ENCODE measurements around the gene TBC1D5.
"Not testable (repeated sequence)": the region's sequence is repeated elsewhere in the genome, so short reads cannot be mapped to it uniquely, and the experiment has no call there.

Gene TBC1D5

DNA sequence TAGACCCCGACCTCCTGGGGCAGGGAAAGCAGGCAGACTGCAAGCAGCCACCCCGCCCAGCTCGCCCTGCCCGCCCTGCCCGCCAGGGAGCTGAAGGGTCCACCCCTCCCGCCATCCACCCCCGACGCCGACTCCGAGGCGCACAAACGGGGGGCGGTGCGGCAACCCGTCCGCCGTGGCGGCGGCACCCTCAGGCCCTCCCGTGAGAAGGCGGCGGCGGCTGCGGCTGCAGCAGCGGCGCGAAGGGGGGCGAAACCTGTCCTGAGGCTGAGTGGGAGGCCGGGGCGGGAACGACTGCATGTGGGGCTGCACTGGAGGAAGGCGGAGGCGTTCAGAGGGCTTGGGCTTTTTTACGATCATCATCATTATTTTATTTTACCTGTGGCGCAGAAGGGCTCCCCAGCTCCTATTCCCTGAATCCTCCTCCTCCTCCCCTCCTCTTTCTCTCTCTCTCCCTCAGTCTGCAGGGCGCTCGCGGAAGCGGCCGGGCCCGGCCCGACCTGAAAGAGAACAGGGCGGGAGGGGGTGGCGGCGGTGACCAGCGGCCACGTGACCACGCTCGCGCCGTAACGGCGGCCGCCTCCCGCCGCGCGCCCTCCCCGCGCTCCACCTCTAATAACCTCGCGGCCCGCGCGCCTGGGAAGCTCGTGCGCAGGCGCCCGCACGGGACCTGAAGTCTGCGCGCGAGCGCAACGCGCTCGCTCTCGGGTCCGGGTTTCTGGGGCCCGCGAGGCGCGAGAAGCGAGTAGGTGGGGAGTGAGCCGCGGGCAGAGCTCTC, at the start of gene TBC1D5:
TBC1D5 (minus strand) TSS at position 530 of the 778 bp plus-strand sequence. CDS start 234,061 bp downstream, outside the sequence.
- peak within 1 kb of the TSS; percentile 91 for H3K27ac ChIP-seq (ENCODE audit: low read depth, low read length)
- H3K4me2 ChIP-seq (ENCODE audit: low read length) = peak within 1 kb of the TSS; percentile 96
- no peaks in the 10 kb centered on the region for H3K27me3 ChIP-seq (ENCODE audit: control insufficient read depth, low read length)
- H3K36me3 ChIP-seq (ENCODE audit: control insufficient read depth, low read length) = peaks cover 8% of the 10 kb centered on the region; the same call in 1 of the 2 replicates
- no peaks in the 10 kb centered on the region for H3K9me3 ChIP-seq (ENCODE audit: control insufficient read depth, insufficient read depth, low read length)
- peak within 1 kb of the TSS; percentile 85 for H3K4me3 ChIP-seq (ENCODE audit: low read length)
- no peak for TF ChIP-seq EZH2phosphoT487 (IDR thresholded peaks at IDR 0.05; ENCODE audit: borderline replicate concordance, low read length)
- TF ChIP-seq, protein P1, sequence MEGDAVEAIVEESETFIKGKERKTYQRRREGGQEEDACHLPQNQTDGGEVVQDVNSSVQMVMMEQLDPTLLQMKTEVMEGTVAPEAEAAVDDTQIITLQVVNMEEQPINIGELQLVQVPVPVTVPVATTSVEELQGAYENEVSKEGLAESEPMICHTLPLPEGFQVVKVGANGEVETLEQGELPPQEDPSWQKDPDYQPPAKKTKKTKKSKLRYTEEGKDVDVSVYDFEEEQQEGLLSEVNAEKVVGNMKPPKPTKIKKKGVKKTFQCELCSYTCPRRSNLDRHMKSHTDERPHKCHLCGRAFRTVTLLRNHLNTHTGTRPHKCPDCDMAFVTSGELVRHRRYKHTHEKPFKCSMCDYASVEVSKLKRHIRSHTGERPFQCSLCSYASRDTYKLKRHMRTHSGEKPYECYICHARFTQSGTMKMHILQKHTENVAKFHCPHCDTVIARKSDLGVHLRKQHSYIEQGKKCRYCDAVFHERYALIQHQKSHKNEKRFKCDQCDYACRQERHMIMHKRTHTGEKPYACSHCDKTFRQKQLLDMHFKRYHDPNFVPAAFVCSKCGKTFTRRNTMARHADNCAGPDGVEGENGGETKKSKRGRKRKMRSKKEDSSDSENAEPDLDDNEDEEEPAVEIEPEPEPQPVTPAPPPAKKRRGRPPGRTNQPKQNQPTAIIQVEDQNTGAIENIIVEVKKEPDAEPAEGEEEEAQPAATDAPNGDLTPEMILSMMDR (IDR thresholded peaks at IDR 0.05; ENCODE audit: low read depth, low read length, poor library complexity, severe bottlenecking) = no peak
- H3K4me1 ChIP-seq (ENCODE audit: control insufficient read depth, low read length) = peaks cover 47% of the 10 kb centered on the region
- H3K9me2 ChIP-seq (replicated peaks; ENCODE audit: control insufficient read depth, low read length) = no peaks in the 10 kb centered on the region
- H3K79me2 ChIP-seq (ENCODE audit: control insufficient read depth, low read length) = peaks cover 54% of the 10 kb centered on the region
- H3F3A ChIP-seq (ENCODE audit: control insufficient read depth, insufficient read depth) = peaks cover 21% of the 10 kb centered on the region
- H4K20me1 ChIP-seq (ENCODE audit: control insufficient read depth, insufficient read depth, low read depth, low read length) = no peaks in the 10 kb centered on the region

DNA sequence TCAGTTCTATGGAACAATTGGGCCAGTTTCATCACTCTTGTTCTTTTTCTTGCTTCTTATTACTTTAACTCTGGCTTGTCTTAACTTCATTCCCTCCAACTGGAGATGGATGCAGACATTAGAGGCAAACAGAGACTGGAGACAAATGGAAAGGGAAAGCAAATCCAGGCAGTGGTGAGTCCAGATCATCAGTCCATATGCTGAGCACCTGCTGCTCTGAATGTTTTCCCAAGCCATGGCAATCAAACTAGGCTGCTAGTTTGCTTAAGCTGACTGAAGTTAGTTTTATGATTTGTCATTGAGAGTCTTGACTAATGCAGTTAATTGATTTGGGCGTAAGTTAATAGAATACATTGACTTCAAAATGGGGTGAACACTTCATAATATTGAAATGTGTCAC, 41.0 kb upstream of the TBC1D5 start:
- Histone ChIP-seq H3K79me2 (ENCODE audit: control insufficient read depth, low read length) (no peaks in the 10 kb centered on the region), H4K20me1 (ENCODE audit: control insufficient read depth, insufficient read depth, low read depth, low read length) (no peaks in the 10 kb centered on the region), H3K9me2 (replicated peaks; ENCODE audit: control insufficient read depth, low read length) (no peaks in the 10 kb centered on the region), H3K27ac (ENCODE audit: low read depth, low read length) (no peak overlapping the region), H3K27me3 (ENCODE audit: control insufficient read depth, low read length) (no peaks in the 10 kb centered on the region), H3K9me3 (ENCODE audit: control insufficient read depth, insufficient read depth, low read length) (peaks cover 14% of the 10 kb centered on the region), H3K4me3 (ENCODE audit: low read length) (no peak overlapping the region), H3K4me2 (ENCODE audit: low read length) (no peak overlapping the region), H3K4me1 (ENCODE audit: control insufficient read depth, low read length) (peaks cover 16% of the 10 kb centered on the region), H3K36me3 (ENCODE audit: control insufficient read depth, low read length) (no peaks in the 10 kb centered on the region), H3F3A (ENCODE audit: control insufficient read depth, insufficient read depth) (no peaks in the 10 kb centered on the region)
- TF ChIP-seq, protein P1 (IDR thresholded peaks at IDR 0.05; ENCODE audit: low read depth, low read length, poor library complexity, severe bottlenecking) = no peak
- no peak for TF ChIP-seq EZH2phosphoT487 (IDR thresholded peaks at IDR 0.05; ENCODE audit: borderline replicate concordance, low read length)

DNA sequence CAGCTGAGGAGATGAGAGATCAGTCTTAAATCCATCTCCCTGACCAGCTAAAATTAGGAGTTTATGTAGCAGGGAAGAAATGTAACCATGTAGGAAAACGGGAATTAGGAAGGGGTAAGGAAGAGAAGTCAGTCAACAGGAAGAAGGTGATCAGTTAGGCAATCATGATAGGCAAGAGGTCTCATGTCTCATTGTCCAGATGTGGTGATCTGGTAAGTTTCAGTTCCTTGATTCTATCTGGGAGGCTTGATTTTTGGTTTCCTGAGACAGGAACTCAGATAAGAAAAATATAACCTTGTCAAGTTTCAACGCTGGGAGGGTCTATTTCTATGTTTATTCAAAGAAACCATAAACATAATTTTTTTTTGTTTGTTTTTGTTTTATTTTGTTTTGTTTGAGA, 40.3 kb upstream of the TBC1D5 start:
- Histone ChIP-seq H3K9me3 (ENCODE audit: control insufficient read depth, insufficient read depth, low read length) (peaks cover 14% of the 10 kb centered on the region), H3K4me3 (ENCODE audit: low read length) (no peak overlapping the region), H3K27ac (ENCODE audit: low read depth, low read length) (no peak overlapping the region), H3K27me3 (ENCODE audit: control insufficient read depth, low read length) (no peaks in the 10 kb centered on the region), H3K9me2 (replicated peaks; ENCODE audit: control insufficient read depth, low read length) (no peaks in the 10 kb centered on the region), H4K20me1 (ENCODE audit: control insufficient read depth, insufficient read depth, low read depth, low read length) (no peaks in the 10 kb centered on the region), H3K4me1 (ENCODE audit: control insufficient read depth, low read length) (peaks cover 16% of the 10 kb centered on the region), H3K4me2 (ENCODE audit: low read length) (no peak overlapping the region), H3K36me3 (ENCODE audit: control insufficient read depth, low read length) (no peaks in the 10 kb centered on the region), H3F3A (ENCODE audit: control insufficient read depth, insufficient read depth) (no peaks in the 10 kb centered on the region), H3K79me2 (ENCODE audit: control insufficient read depth, low read length) (no peaks in the 10 kb centered on the region)
- TF ChIP-seq EZH2phosphoT487 (IDR thresholded peaks at IDR 0.05; ENCODE audit: borderline replicate concordance, low read length) = no peak
- TF ChIP-seq, protein P1 (IDR thresholded peaks at IDR 0.05; ENCODE audit: low read depth, low read length, poor library complexity, severe bottlenecking) = no peak

DNA sequence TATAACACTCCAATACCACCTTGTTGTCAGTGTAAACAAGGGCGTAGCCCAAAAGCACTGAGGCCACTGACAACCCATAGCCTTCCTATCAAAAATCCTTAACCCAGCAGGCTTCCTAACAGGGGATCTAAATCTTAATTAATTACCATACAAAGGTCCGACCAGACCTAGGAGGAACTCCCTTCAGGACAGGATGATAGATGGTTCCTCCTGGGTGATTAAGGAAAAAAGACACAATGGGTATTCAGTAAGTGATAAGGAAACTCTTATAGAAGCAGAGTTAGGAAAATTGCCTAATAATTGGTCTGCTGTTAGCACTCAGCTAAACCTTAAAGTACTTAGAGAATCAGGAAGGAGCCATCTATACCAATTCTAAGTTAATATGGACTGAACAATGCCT, 37.9 kb upstream of the TBC1D5 start:
- not testable (repeated sequence) for H3K27me3 ChIP-seq (ENCODE audit: control insufficient read depth, low read length); H3K36me3 ChIP-seq (ENCODE audit: control insufficient read depth, low read length); H3K9me2 ChIP-seq (replicated peaks; ENCODE audit: control insufficient read depth, low read length); H3K27ac ChIP-seq (ENCODE audit: low read depth, low read length); H4K20me1 ChIP-seq (ENCODE audit: control insufficient read depth, insufficient read depth, low read depth, low read length); H3K4me3 ChIP-seq (ENCODE audit: low read length); H3K4me2 ChIP-seq (ENCODE audit: low read length); H3F3A ChIP-seq (ENCODE audit: control insufficient read depth, insufficient read depth); H3K79me2 ChIP-seq (ENCODE audit: control insufficient read depth, low read length)
- Histone ChIP-seq H3K9me3 (ENCODE audit: control insufficient read depth, insufficient read depth, low read length) (peaks cover 14% of the 10 kb centered on the region), H3K4me1 (ENCODE audit: control insufficient read depth, low read length) (peaks cover 16% of the 10 kb centered on the region)

DNA sequence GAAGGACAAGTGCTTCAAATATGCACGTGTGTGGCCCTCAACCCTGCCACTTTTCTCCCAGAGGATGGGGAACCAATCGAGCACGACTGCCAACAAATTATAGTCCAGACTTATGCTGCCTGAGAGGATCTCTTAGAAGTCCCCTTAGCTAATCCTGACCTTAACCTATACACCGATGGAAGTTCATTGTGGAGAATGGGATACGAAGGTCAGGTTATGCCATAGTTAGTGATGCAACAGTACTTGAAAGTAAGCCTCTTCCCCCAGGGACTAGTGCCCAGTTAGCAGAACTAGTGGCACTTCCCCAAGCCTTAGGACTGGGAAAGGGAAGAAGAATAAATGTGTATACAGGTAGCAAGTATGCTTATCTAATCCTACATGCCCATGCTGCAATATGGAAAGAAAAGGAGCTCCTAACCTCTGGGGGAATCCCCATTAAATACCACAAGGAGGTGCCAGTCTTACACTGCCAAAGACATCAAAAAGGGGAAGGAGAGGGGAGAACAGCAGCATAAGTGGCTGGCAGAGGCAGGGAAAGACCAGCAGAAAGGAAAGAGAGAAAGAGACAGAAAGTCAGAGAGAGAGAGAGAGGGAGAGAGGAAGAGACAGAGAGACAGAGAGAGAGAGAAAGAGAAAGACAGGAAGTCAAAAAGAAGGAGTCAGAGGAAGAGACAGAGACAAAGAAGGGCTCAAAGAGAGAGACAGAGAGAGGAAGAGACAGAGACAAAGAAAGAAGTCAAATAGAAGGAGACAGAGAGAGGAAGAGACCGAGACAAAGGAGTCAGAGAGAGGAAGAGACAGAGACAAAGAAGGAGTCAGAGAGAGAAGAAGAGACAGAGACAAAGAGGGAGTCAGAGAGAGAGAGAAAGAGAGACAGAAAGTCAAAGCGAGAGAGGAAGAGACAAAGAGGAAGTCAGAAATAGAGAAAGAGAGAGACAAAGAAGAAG, 37.1 kb upstream of the TBC1D5 start:
- H3F3A ChIP-seq (ENCODE audit: control insufficient read depth, insufficient read depth); H3K79me2 ChIP-seq (ENCODE audit: control insufficient read depth, low read length); H3K36me3 ChIP-seq (ENCODE audit: control insufficient read depth, low read length); H3K4me3 ChIP-seq (ENCODE audit: low read length); H3K9me2 ChIP-seq (replicated peaks; ENCODE audit: control insufficient read depth, low read length); H3K27ac ChIP-seq (ENCODE audit: low read depth, low read length); H4K20me1 ChIP-seq (ENCODE audit: control insufficient read depth, insufficient read depth, low read depth, low read length); H3K27me3 ChIP-seq (ENCODE audit: control insufficient read depth, low read length): not testable (repeated sequence)
- Histone ChIP-seq H3K4me1 (ENCODE audit: control insufficient read depth, low read length) (peaks cover 16% of the 10 kb centered on the region), H3K4me2 (ENCODE audit: low read length) (peak overlapping the region; percentile 20; the same call in 1 of the 2 replicates), H3K9me3 (ENCODE audit: control insufficient read depth, insufficient read depth, low read length) (peaks cover 14% of the 10 kb centered on the region)
